NK-92 (cell line): ENCODE results near the gene INTS2.
"Not testable (repeated sequence)": the region's sequence is repeated elsewhere in the genome, so short reads cannot be mapped to it uniquely, and the experiment has no call there.

Experiments
- DNase-seq: peaks from one replicate; lab custom pipeline; 2025; ENCODE audit not compliant: unreplicated experiment; lab: John Stamatoyannopoulos, UW

The INTS2 gene

DNA sequence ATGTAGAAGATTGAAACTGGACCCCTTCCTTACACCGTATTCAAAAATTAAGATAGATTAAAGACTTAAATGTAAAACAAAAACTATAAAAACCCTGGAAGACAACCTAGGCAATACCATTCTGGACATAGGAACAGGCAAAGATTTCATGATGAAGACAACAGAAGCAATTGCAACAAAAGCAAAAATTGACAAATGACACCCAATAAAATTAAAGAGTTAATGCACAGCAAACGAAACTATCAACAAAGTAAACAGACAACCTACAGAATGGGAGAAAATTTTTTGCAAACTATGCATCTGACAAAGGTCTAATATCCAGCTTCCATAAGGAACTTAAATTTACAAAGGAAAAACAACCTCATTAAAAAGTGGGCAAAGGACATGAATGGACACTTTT, 101.6 kb downstream of the INTS2 start:
- DNase-seq = not testable (repeated sequence)

DNA sequence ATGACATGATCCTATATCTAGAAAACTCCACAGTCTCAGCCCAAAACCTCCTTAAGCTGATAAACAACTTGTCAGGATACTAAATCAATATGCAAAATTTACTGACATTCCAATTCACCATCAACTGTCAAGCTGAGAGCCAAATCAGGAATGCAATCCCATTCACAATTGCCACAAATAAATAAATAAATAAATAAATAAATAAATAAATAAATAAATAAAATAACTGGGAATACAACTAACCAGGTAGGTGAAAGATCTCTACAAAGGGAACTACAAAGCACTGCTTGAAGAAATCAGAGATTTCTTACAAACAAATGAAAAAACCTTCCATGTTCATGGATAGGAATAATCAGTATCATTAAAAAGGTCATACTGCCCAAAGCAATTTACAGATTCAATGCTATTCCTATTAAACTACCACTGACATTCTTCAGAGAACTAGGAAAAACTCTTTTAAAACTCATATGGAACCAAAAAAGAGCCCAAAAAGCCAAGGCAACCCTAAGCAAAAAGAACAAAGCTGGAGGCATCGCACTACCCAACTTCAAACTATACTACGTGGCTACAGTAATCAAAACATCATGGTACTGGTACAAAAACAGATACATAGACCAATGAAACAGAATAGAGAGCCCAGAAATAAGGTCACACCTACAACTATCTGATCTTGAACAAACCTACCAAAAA, 102.2 kb downstream of the INTS2 start:
- DNase-seq = no peak

DNA sequence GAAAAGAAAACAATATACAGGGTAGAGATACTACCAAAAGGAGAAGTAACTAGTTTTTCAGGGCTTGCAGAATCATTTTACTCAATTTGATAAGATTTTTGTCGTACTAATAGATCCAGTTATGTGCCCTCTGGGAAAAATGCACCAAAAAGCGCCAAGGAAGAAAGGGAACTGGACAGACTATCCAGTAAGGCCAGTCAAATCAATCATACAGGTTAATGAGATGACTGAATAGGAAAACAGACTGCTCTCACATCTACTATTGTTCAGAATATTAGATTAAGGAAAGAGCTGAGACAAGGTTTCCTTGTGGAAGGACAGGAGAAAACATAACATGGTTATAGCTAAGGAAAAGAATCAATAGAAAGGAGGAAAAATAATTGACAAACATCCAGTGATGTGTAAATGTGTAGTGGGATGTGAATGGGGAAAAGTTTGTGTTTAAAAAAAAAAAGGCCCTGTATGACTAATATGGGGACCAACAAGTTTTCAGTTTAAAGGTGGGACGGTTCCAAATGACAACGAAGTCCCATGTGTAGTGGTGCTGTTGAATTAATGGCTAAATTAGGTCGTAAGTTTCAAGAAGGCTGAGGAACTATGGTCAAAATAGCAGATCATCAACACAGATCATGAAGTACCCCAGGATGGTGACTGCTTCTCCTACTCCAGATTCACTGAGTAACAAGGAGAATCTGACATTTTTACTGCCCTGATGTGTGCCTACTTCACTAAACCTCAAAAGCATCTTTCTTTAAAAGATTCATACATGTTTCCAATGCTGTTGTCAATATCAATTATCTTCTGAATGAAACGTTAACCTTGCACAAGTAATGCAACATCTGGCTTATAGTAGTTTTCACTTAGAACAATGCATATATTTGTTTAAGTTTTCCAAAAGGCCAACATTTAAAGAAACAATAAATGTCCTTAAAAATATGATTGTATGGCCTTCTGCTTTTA, 105.2 kb downstream of the INTS2 start:
- DNase-seq = no peak

DNA sequence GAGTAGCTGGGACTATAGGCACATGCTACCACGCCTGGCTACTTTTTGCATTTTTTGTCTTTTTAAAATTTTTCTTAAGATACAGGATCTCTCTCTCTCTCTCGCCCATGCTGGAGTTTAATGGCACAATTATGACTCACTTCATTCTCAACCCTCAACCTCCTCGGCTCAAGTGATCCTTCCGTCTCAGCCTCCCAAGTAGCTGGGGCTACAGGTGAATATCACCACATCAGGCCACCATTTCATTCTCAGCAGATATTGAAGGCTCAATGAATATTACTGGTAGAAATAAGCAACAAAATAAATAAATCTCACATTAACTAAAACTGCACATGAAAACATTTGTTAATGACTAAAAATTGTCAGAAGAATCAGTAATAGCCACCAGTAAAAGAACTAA, 106.1 kb downstream of the INTS2 start:
- DNase-seq = no peak

DNA sequence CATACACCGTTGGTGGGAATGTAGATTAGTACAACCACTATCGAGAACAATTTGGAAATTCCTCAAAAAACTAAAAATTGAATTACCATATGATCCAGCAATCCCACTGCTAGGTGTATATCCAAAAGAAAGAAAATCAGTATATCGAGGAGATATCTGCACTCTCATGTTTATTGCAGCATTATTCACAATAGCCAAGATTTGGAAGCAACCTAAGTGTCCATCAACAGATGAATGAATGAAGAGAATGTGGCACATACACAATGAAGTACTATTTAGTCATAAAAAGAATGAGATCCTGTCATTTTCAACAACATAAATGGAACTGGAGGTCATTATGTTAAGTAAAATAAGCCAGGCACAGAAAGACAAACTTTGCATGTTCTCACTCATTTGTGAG, 108.5 kb downstream of the INTS2 start:
- DNase-seq = not testable (repeated sequence)

DNA sequence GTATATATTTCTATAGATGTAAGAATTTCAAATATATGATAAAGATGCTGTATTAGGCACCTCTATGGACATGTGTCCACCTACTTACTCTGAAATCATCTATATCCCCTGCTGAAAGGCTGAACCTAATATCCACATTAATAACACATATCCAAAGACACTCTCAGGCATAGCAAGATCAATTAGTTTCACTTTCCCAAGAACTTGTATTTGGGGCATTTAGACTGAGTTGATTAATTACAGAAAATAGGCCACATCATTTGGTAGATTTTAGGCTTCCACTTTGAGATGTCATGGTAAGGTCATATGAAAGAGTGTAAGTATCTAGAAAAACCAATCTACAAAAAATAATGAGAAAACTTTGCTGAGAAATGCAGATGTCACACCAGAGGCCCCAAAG, 109.6 kb downstream of the INTS2 start:
- no peak for DNase-seq

DNA sequence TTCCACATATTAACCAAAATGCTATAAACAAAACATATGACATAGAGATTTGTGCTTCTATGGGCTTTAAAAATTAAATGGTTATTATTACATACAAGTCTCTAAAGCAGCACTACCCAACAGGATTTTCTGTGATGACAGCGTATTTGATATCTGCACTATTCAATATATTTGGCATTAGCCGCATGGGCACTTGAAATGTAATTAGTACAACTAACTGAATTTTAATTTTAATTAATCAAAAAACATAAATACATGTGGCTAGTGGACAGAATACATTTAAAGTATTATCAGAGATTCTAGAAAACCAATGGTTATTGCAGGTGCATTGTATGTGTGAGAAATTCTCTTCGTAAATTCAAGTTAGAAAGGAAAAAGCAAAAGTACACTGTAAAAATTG, 110.3 kb downstream of the INTS2 start:
- no peak for DNase-seq

DNA sequence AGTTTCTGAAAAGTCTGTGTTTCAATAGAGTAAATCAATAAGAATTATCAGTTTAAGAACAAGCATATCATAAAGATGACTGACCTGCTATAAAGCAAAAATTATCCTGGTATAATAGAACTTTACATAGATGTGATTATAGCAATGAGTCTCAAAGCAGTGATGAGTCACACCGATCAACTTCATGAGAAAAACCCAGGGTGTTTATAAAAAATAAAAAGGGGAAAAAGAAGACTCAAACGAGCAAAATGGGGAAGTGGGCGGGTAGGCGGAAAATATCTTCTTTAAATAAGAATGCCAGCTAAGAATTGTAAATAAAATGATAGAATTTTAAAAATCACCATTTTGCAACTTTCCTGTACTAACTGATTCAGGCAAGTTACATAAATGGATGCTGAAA, 111.2 kb downstream of the INTS2 start:
- no peak for DNase-seq

DNA sequence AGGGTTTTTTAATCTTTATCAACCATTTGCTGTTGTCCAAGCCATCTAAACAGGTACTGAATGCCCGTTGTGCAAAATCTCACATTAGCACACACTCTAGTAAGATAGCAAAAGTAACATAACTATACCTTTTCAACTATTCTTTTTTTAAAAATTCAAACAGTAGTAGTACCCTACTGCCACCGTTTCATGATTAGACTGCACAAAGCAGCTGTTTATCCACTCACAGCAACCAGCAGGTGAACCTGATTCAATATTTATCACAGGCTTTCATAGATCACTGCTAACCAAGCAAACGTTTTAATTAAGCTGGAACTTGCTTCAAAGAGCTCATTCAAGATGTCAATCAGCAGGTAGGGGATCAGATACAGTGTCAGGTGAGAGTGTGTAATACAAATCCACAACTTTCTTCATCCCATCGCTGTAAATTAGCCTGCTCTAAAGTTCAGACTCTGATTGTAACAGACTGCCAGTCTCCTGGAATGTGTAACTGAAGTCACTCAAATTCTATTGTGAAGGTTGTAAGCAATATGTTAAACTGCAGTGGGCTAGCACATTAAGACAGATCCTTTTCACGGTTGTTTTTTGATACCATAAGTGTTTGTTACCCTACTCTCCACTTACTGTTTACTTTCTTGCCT, 111.8 kb downstream of the INTS2 start:
- no peak for DNase-seq
